Measurements from ENCODE around the gene TCEAL1. TPM values are rescaled to one million over a fixed set of nuclear protein-coding genes. Genes with fewer than 3 reads are reported as not detected.

TCEAL1 gene, protein sequence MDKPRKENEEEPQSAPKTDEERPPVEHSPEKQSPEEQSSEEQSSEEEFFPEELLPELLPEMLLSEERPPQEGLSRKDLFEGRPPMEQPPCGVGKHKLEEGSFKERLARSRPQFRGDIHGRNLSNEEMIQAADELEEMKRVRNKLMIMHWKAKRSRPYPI
- total RNA-seq = 29.3 and 29.8 TPM in 2 replicates
- long read RNA-seq, transcript TCEAL1-203 (3 exons, 721 nt) = minor isoform, 13 of 72 reads
- long read RNA-seq, transcript TCEAL1-201 (3 exons, 1,164 nt) = major isoform, 18 of 72 reads
- long read RNA-seq, transcript TCEAL1-202 (3 exons, 1,201 nt) = minor isoform, 6 of 72 reads
- long read RNA-seq, partial matches to known transcripts = 12 of 72 reads
- long read RNA-seq, other reads (novel, unspliced or antisense) = 22 of 72 reads

DNA sequence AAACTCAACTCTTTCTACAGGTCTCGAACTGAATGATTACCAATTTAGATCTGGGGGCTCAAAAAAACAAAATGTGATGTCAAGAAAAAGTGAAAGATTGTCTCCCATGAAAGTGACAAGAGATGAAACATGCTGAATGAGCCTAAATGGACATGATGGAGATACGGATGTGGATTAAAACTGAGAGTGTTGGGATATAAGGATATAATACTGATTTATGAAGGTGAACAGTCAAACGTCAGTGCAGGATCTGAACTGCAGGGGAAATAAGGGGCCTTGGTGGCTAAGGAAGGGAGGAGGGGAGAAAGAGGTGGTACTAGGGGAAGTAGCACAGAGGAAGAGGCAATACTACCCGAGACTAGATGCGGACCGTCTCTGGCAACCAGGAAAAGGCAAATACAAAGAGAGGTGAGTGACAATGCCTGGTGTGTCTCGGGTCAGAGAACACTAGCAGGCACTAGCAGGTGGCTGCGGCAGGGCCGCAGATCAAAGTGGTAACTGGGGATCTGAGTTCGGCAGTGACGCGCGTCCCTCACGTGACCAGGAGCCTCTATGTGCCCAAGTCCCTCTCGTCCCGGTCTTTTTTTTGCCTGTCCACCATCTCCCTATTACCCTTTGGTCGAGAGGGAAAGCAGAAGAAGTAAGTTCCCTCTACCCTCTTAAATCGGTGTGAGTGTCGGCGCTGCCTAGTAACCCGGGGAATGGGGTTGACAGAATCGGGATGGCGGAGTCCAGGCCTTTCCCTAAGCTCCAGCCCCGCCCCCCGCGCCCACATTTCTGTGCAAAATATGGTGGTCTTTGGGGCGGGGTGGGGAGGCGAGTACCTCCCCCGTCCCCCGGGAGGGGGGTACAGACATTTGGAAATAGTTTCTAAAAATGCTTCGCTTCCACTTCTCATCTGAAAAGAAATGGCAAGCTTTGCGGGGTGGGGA lies at the start of gene TCEAL1:
Gene TCEAL1 (plus strand): TSS at position 590 of the 932 bp plus-strand sequence. CDS start 942 bp downstream, outside the sequence.
- H3K4me3 Mint-ChIP-seq (ENCODE audit: unreplicated experiment) = peak within 1 kb of the TSS; percentile 79
- TF ChIP-seq, protein P1, sequence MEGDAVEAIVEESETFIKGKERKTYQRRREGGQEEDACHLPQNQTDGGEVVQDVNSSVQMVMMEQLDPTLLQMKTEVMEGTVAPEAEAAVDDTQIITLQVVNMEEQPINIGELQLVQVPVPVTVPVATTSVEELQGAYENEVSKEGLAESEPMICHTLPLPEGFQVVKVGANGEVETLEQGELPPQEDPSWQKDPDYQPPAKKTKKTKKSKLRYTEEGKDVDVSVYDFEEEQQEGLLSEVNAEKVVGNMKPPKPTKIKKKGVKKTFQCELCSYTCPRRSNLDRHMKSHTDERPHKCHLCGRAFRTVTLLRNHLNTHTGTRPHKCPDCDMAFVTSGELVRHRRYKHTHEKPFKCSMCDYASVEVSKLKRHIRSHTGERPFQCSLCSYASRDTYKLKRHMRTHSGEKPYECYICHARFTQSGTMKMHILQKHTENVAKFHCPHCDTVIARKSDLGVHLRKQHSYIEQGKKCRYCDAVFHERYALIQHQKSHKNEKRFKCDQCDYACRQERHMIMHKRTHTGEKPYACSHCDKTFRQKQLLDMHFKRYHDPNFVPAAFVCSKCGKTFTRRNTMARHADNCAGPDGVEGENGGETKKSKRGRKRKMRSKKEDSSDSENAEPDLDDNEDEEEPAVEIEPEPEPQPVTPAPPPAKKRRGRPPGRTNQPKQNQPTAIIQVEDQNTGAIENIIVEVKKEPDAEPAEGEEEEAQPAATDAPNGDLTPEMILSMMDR (IDR thresholded peaks at IDR 0.05) = no peak
- peak within 1 kb of the TSS; percentile 88 for H3K27ac Mint-ChIP-seq (ENCODE audit: unreplicated experiment)
- no peaks in the 10 kb centered on the region for H3K36me3 Mint-ChIP-seq (ENCODE audit: unreplicated experiment)
- no peaks in the 10 kb centered on the region for H3K9me3 Mint-ChIP-seq (ENCODE audit: unreplicated experiment)
- no peaks in the 10 kb centered on the region for H3K27me3 Mint-ChIP-seq (ENCODE audit: unreplicated experiment)
- DNase-seq (ENCODE audit: extremely low spot score, unreplicated experiment) = no peak
- H3K4me1 Mint-ChIP-seq (ENCODE audit: unreplicated experiment) = peaks cover 12% of the 10 kb centered on the region

DNA sequence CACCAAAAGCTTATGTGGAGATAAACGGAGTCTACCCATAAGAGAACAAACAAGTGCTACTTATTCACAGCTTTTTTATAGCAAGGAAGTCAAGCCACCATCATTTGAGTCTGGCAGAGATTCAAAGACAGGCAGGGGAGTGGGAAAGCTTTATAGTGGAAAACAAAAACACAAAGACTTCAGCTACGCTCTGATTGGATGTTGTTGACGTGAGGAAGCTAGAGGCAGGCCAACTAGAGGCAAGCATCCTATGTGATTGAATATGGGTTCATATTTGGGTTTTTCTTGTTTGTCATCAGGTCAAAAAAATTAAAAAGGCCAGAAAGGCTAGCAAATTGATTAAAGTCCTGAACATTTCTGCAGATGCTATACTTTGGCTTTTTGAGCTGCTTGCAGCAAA lies 44.2 kb upstream of the TCEAL1 start:
- Mint-ChIP-seq H3K36me3 (ENCODE audit: unreplicated experiment) (peaks cover 3% of the 10 kb centered on the region), H3K4me3 (ENCODE audit: unreplicated experiment) (peak overlapping the region; percentile 88), H3K27ac (ENCODE audit: unreplicated experiment) (peak overlapping the region; percentile 92), H3K9me3 (ENCODE audit: unreplicated experiment) (peaks cover 16% of the 10 kb centered on the region), H3K4me1 (ENCODE audit: unreplicated experiment) (peaks cover 8% of the 10 kb centered on the region), H3K27me3 (ENCODE audit: unreplicated experiment) (no peaks in the 10 kb centered on the region)
- TF ChIP-seq, protein P1 (IDR thresholded peaks at IDR 0.05) = no peak
- DNase-seq (ENCODE audit: extremely low spot score, unreplicated experiment) = no peak

DNA sequence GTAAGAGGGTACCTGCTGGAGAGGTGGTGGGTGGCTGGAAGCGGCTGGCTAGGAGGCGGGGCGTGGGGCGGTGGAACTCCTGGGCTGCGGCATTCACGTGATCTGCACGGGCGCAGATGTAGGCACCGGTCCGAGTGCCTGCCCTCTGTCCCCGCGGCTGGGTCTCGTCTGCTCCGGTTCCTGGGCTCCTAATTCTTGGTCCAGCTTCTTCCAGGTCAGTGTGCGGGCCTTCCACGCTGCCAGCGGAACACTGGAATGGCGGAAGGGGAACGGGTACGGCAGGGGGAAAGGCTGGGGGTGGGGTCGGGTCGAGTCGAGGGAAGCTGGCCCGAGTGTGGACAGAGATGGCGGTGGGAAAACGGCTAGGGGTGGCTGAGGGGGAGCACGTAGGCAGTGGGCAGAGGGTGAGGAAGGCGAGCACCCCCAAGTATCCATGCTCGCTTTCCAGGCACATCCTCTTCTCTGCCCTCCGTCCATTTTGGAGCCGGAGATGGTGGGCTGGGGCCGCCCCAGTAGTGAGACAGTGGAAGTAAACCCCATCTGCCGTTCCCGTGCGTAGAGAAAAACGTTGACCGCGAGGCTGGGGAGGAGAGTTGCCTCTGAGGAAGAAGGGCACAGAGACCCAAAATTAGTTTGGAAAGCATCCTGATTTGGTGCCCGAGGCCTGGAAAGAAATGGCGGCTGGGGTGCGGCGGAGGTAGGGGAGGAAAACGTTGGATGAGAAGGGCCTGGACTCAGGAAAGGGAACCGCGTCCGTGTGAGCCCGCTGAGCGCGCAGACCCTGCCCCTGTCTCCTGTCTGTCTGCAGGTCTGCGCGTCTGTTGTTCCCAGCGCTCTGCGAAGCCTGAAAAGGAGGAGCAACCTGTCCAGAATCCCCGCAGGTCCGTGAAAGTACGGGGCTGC lies 43.1 kb upstream of the TCEAL1 start, which contains the start of gene TCEAL4:
Gene TCEAL4 (plus strand): TSS at position 105 of the 903 bp plus-strand sequence. CDS start 1,161 bp downstream, outside the sequence.
- Mint-ChIP-seq H3K4me1 (ENCODE audit: unreplicated experiment) (peaks cover 8% of the 10 kb centered on the region), H3K36me3 (ENCODE audit: unreplicated experiment) (peaks cover 3% of the 10 kb centered on the region), H3K9me3 (ENCODE audit: unreplicated experiment) (peaks cover 16% of the 10 kb centered on the region), H3K27me3 (ENCODE audit: unreplicated experiment) (no peaks in the 10 kb centered on the region), H3K27ac (ENCODE audit: unreplicated experiment) (peak within 1 kb of the TSS; percentile 92), H3K4me3 (ENCODE audit: unreplicated experiment) (peak within 1 kb of the TSS; percentile 88)
- DNase-seq (ENCODE audit: extremely low spot score, unreplicated experiment) = no peak
- TF ChIP-seq, protein P1 (IDR thresholded peaks at IDR 0.05) = no peak

DNA sequence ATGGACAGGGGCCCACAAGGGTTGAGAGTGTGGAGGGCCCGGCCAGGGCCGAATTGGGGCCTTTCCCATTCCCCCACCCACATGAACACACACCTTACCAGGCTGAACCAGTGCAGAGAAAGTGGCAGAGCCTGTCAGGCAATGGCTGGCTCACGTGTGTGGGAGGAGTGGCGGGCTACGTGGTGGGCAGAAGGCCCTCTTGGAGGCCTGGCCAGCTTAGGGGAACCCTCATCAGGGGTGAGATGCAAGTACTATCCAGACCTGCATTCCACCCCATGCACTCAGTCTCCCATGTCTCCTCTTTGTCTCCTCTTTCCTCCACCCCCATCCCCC lies 42.5 kb upstream of the TCEAL1 start:
- TF ChIP-seq, protein P1 (IDR thresholded peaks at IDR 0.05) = no peak
- no peaks in the 10 kb centered on the region for H3K27me3 Mint-ChIP-seq (ENCODE audit: unreplicated experiment)
- peaks cover 11% of the 10 kb centered on the region for H3K9me3 Mint-ChIP-seq (ENCODE audit: unreplicated experiment)
- peaks cover 3% of the 10 kb centered on the region for H3K36me3 Mint-ChIP-seq (ENCODE audit: unreplicated experiment)
- peak overlapping the region; percentile 92 for H3K27ac Mint-ChIP-seq (ENCODE audit: unreplicated experiment)
- H3K4me3 Mint-ChIP-seq (ENCODE audit: unreplicated experiment) = peak overlapping the region; percentile 88
- DNase-seq (ENCODE audit: extremely low spot score, unreplicated experiment) = no peak
- H3K4me1 Mint-ChIP-seq (ENCODE audit: unreplicated experiment) = peaks cover 8% of the 10 kb centered on the region

Measured in osteocyte (in vitro differentiated cells).